Retina (tissue), 1 donor: ENCODE data around the gene CEMIP2.

Experiments
- DNase-seq: peaks from one replicate; pipeline ENCODE4 v3.0.0-alpha.2; 2016

Gene CEMIP2

GRCh38 chr9:71637926-71638325 is 130.4 kb downstream of the CEMIP2 start:
- DNase-seq = no peak

GRCh38 chr9:71637375-71637774 is 130.9 kb downstream of the CEMIP2 start:
- peak; percentile 4 for DNase-seq

DNA sequence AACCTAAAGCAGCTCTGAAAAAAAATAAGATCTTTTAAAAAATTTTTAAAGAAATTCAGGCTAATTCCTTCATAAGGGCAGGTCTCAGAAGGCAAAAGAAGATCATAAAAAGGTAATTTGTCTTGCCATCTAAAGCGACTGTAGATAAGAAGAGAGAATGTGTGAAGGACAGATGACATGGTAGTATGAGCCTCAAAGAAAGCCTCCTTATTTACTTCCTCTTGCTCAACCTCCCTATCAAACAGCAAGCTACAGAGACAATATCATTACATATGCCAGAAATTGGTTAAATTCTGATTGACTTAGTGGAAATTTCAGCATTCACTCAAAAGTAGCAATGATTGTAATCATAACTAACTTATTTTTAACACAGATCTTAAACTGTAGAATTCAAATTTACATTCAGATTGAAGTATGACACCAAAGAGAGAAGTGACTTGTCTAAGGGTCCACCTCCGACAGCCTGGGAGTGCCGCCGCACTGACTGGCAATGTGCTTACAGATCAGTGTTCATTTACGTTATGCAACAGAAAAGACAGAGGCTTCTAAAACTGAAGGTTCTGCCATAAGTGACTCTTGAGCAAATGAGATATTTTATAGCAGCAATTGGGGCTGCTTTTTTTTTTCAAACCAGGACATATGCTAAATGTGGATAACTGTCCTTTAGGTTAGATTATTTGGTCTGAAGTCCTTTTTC is 132.0 kb downstream of the CEMIP2 start:
- no peak for DNase-seq

DNA sequence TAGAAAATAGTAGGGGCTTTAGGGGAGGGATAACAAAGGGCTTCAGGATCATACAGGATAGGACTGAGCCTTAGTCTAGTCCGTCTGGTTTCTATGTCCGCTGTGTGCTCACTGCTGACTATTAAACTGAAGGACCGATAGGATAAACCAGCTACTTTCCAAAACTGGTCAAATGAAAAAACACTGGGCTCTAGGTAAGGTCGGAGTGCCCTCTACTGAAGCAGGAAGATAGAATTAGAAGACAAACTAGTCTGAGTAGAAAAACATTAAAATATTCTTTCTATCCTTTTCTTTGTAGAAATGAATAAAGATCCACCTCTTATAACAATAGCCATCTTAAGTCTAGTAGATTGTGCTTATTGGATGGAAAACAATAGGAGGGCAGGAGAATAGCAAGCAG is 133.6 kb downstream of the CEMIP2 start:
- no peak for DNase-seq
